ENCODE results near the gene NFYA.

NFYA gene
- 45.6 to 67.9 (median 57.8) reads per million in 3 experiments for total RNA-seq

GRCh38 chr6:41072836-41073202, at the start of gene NFYA:
TSS of gene NFYA (plus strand) at chr6:41072974. CDS start at chr6:41079090, 6,116 bp downstream.
- DNase-seq, result no peak

GRCh38 chr6:41023114-41023513, 49.7 kb upstream of the NFYA start:
- no peak for DNase-seq

GRCh38 chr6:41025966-41026530, 46.7 kb upstream of the NFYA start:
- no peak for DNase-seq

- no peak for DNase-seq
Observed at GRCh38 chr6:41027241-41027640, 45.5 kb upstream of the NFYA start.

- DNase-seq, result peak; percentile 56
Observed at GRCh38 chr6:41027799-41028560, 44.8 kb upstream of the NFYA start.

- no peak for DNase-seq
Observed at GRCh38 chr6:41028561-41029412, 44.0 kb upstream of the NFYA start.

GRCh38 chr6:41032830-41033229, 39.9 kb upstream of the NFYA start:
- no peak for DNase-seq

GRCh38 chr6:41033776-41034175, 39.0 kb upstream of the NFYA start:
- DNase-seq, result no peak

GRCh38 chr6:41036186-41036585, 36.6 kb upstream of the NFYA start:
- DNase-seq, result no peak

GRCh38 chr6:41036601-41037000, 36.2 kb upstream of the NFYA start:
- DNase-seq, result no peak

GRCh38 chr6:41037107-41037900, 35.5 kb upstream of the NFYA start:
- DNase-seq, result no peak

- no peak for DNase-seq
Observed at GRCh38 chr6:41038205-41038604, 34.6 kb upstream of the NFYA start.

GRCh38 chr6:41039060-41039998, 33.4 kb upstream of the NFYA start, which contains the start of gene UNC5CL:
TSS of gene UNC5CL (minus strand) at chr6:41039221. CDS start at chr6:41035074, 4,147 bp downstream.
- peak; percentile 15 for DNase-seq

- no peak for DNase-seq
Observed at GRCh38 chr6:41040101-41040939, 32.5 kb upstream of the NFYA start.

- DNase-seq, result no peak
Observed at GRCh38 chr6:41040940-41041536, 31.7 kb upstream of the NFYA start.

- DNase-seq, result no peak
Observed at GRCh38 chr6:41042226-41043055, 30.3 kb upstream of the NFYA start, which contains the start of gene TSPO2. TSS of gene TSPO2 (plus strand) at chr6:41042467. CDS start at chr6:41042986, 519 bp downstream.

GRCh38 chr6:41043151-41043550, 29.6 kb upstream of the NFYA start:
- no peak for DNase-seq

- DNase-seq, result no peak
Observed at GRCh38 chr6:41045664-41046063, 27.1 kb upstream of the NFYA start.

GRCh38 chr6:41046084-41046483, 26.7 kb upstream of the NFYA start:
- DNase-seq, result no peak

Data from central memory CD4-positive, alpha-beta T cell (primary cell).